GM12878 (cell line): Measurements from ENCODE around the gene ALS2. TPM values are rescaled to one million over a fixed set of nuclear protein-coding genes. Genes with fewer than 3 reads are reported as not detected.

Source experiments
- ATAC-seq: fragments of 200-7000 bp; cut with Tn5 transposase; 3 replicates; pipeline ENCODE4 v1.9.1; 2020; ENCODE audit warnings: mild to moderate bottlenecking, moderate library complexity
- BruUV-seq: library from RNA; stranded (reverse); fragments of 400-500 nt; replicated peaks from 2 replicates; lab custom pipeline; 2021; lab: Mats Ljungman, UMichigan
- CTCF ChIA-PET: fragments of 300-600 bp; sonication (Branson Sonifier 250); formaldehyde crosslinking; extraction: SDS; loops from one replicate; lab custom pipeline; 2021; ENCODE audit warnings: inconsistent platforms; lab: Yijun Ruan, JAX
- POLR2A ChIA-PET: fragments of 350-600 bp; formaldehyde crosslinking; extraction: SDS; loops from one replicate; lab custom pipeline; 2021; ENCODE audit warnings: inconsistent platforms; lab: Charles Lee
- RAD21 ChIA-PET: fragments of 300-600 bp; sonication (Branson Sonifier 250); formaldehyde crosslinking; loops from one replicate; lab custom pipeline; 2023; ENCODE audit warnings: antibody characterized with exemption; ENCODE audit not compliant: unreplicated experiment; lab: Charles Lee
- SMC1A ChIA-PET: fragments of 300-600 bp; sonication (Branson Sonifier 250); formaldehyde crosslinking; loops from one replicate; lab custom pipeline; 2023; ENCODE audit not compliant: unreplicated experiment, uncharacterized antibody; lab: Charles Lee
- DNase-seq: peaks from one replicate; pipeline ENCODE4 v3.0.0-alpha.2; 2011; ENCODE audit warnings: low read depth, low spot score
- FAIRE-seq: peaks from 3 replicates; lab custom pipeline; 2011; peaks lifted over from hg19 to GRCh38; lab: Jason Lieb, UNC
- H2AFZ ChIP-seq: 2 replicates; pipeline ENCODE4 v1.6.0; 2011; ENCODE audit warnings: low read depth, low read length, control low read depth; ENCODE audit not compliant: control insufficient read depth
- H3K27ac ChIP-seq: 2 replicates; pipeline ENCODE4 v1.5.1; 2011; ENCODE audit warnings: control low read depth; ENCODE audit not compliant: control insufficient read depth, insufficient read depth
- H3K27me3 ChIP-seq, 2 experiments: replicated peaks in 1 of 2; 2 replicates each; pipeline versions ENCODE4 v1.6.0 to v1.6.1; 2011; ENCODE audit warnings: low read length in 1 of 2; ENCODE audit not compliant: control insufficient read depth in 2 of 2, insufficient read depth in 2 of 2
- H3K36me3 ChIP-seq, 2 experiments: 2 replicates each; pipeline ENCODE4 v1.5.1; 2011; ENCODE audit warnings: low read length in 1 of 2; ENCODE audit not compliant: control insufficient read depth in 2 of 2, insufficient read depth in 2 of 2
- H3K4me1 ChIP-seq: 2 replicates; pipeline ENCODE4 v1.6.1; 2011; ENCODE audit warnings: mild to moderate bottlenecking, low read length, moderate library complexity, mixed read lengths; ENCODE audit not compliant: control insufficient read depth, insufficient read depth
- H3K4me2 ChIP-seq: 2 replicates; pipeline ENCODE4 v1.6.0; 2011; ENCODE audit warnings: control low read depth; ENCODE audit not compliant: control insufficient read depth, insufficient read depth
- H3K4me3 ChIP-seq: fragments of 200-600 bp; sonication (generic); 2 replicates; pipeline ENCODE4 v1.5.1; 2016
- H3K79me2 ChIP-seq: 2 replicates; pipeline ENCODE4 v1.6.0; 2011; ENCODE audit warnings: low read length; ENCODE audit not compliant: control insufficient read depth, insufficient read depth
- H3K9ac ChIP-seq: 2 replicates; pipeline ENCODE4 v1.8.0; 2011; ENCODE audit warnings: low read length, control low read depth, mixed read lengths; ENCODE audit not compliant: control insufficient read depth, insufficient read depth
- H3K9me3 ChIP-seq: replicated peaks from 3 replicates; pipeline ENCODE4 v1.5.1; 2011; ENCODE audit warnings: mild to moderate bottlenecking, low read length; ENCODE audit not compliant: control insufficient read depth, insufficient read depth
- H4K20me1 ChIP-seq: 2 replicates; pipeline ENCODE4 v1.6.0; 2011; ENCODE audit not compliant: control insufficient read depth, insufficient read depth
- POLR2A ChIP-seq: IDR thresholded peaks from 2 replicates; pipeline ENCODE4 v1.6.1; 2011; ENCODE audit warnings: low read depth, mild to moderate bottlenecking, low read length
- SMAD1 ChIP-seq: fragments of 450-650 bp; IDR thresholded peaks from 2 replicates; pipeline ENCODE4 v1.6.1; 2018; ENCODE audit warnings: mild to moderate bottlenecking, low read depth; ENCODE audit not compliant: partially characterized antibody
- USF2 ChIP-seq: IDR thresholded peaks from 2 replicates; pipeline ENCODE4 v1.6.1; 2011; ENCODE audit warnings: low read depth, low read length, improper control_type of control experiment, borderline replicate concordance
- ZNF217 ChIP-seq: fragments of 450-650 bp; IDR thresholded peaks from 2 replicates; pipeline ENCODE4 v1.6.1; 2017; ENCODE audit warnings: antibody characterized with exemption, mild to moderate bottlenecking
- WGBS: methylation state at CpG from one replicate; pipeline ENCODE4 v1.1.6; 2016; ENCODE audit warnings: low lambda C conversion rate; ENCODE audit not compliant: insufficient replicate concordance, insufficient coverage; ENCODE audit errors: missing lambda C conversion rate; 5-methylcytosine and 5-hydroxymethylcytosine counted together
- in situ Hi-C: fragments of 300-500 bp; cut with MboI; formaldehyde crosslinking; loops from 9 replicates; pipeline ENCODE4 v1.14.3; 2018; ENCODE audit warnings: mixed read lengths
- intact Hi-C: fragments of 100-400 bp; cut with micrococcal nuclease; formaldehyde crosslinking; loops from one replicate; pipeline ENCODE4 v1.14.2; 2022; ENCODE audit not compliant: unreplicated experiment
- polyA plus RNA-seq, 11 experiments: library from polyadenylated mRNA; depleted of rRNA in 4 of 11; unstranded in 6 of 11; stranded (reverse) in 5 of 11; fragments of >200 nt; fragmentation: Nextera tagmentation in 4 of 11; fragmentation: Illumina TruSeq in 1 of 11; extraction: Ambion mirVana in 4 of 11; extraction: Trizol in 1 of 11; gene quantifications; 1 replicate in 1 of 11; 2 replicates in 10 of 11; pipeline versions ENCODE4 v1.2.1 to v1.2.3, GENCODE V29; 2011 to 2016; ENCODE audit warnings: inconsistent platforms in 2 of 11, missing spikeins in 2 of 11, low read depth in 1 of 11
- total RNA-seq, 4 experiments: library from RNA; depleted of rRNA in 3 of 4; stranded (reverse); fragments of >200 nt in 3 of 4; fragmentation: Illumina TruSeq in 1 of 4; extraction: Trizol in 1 of 4; gene quantifications; 2 replicates each; pipeline versions ENCODE4 v1.2.1 to v1.2.3, GENCODE V29; 2013 to 2021

Gene ALS2
- total and polyA plus RNA-seq, 10 of the 15 experiments (the other 5 are each of a cell fraction or from before 2014, with no cell fraction given): 2.4 to 10.4 (median 7.7) TPM

- intact Hi-C loops: no loop called here
- ChIA-PET SMC1A (no interaction called here), CTCF (interaction anchor here (1.1 kb wide), 1 partner anchor 10 kb away, joined by 3 read pairs; the partner anchor contains the start of gene ALS2), POLR2A (no interaction called here), RAD21 (no interaction called here)
- Histone ChIP-seq H3K79me2 (no peaks in the 10 kb centered on the region), H3K9ac (no peak overlapping the region), H3K4me2 (no peak overlapping the region), H2AFZ (no peak overlapping the region), H3K36me3 (no peaks in the 10 kb centered on the region), H3K4me3 (no peak overlapping the region), H3K4me1 (no peaks in the 10 kb centered on the region), H3K9me3 (no peaks in the 10 kb centered on the region)
- no peak for ATAC-seq
- in situ Hi-C loops: no loop called here
- DNase-seq: no peak
- no TSS peak for BruUV-seq
- WGBS: 0% methylated on average over 2 of the region's 2 CpGs
- no peak for TF ChIP-seq ZNF217
- TF ChIP-seq, all 136 proteins: peak for 0
- Histone ChIP-seq H3K27me3 (no peaks in the 10 kb centered on the region), H4K20me1 (no peaks in the 10 kb centered on the region), H3K27ac (no peak overlapping the region)
- no peak for FAIRE-seq
These were observed 10.3 kb upstream of the ALS2 start for GRCh38 chr2:201790989-201791388.

- FAIRE-seq: no peak
- intact Hi-C loops (no loop called here), in situ Hi-C loops (no loop called here)
These were observed 9.6 kb upstream of the ALS2 start for GRCh38 chr2:201790291-201790690.

More at GRCh38 chr2:201790291-201790690, 9.6 kb upstream of the ALS2 start:
- H3K36me3 ChIP-seq: no peaks in the 10 kb centered on the region
- POLR2A ChIA-PET: no interaction called here
- H3K27me3 ChIP-seq: no peaks in the 10 kb centered on the region
- DNase-seq: no peak
- H3K4me1 ChIP-seq: no peaks in the 10 kb centered on the region
- RAD21 ChIA-PET: no interaction called here
- H3K4me3 ChIP-seq: no peak overlapping the region
- CTCF ChIA-PET: interaction anchor here (1.1 kb wide), 1 partner anchor 10 kb away, joined by 3 read pairs; the partner anchor contains the start of gene ALS2
- 68% methylated on average over 3 of the region's 3 CpGs for WGBS
- no peaks in the 10 kb centered on the region for H3K79me2 ChIP-seq
- H3K9me3 ChIP-seq: no peaks in the 10 kb centered on the region
- H3K4me2 ChIP-seq: no peak overlapping the region
- no peak overlapping the region for H2AFZ ChIP-seq
- SMC1A ChIA-PET: no interaction called here
- H3K9ac ChIP-seq: no peak overlapping the region
- no peaks in the 10 kb centered on the region for H4K20me1 ChIP-seq
- TF ChIP-seq USF2: no peak
- TF ChIP-seq SMAD1: no peak
- TF ChIP-seq POLR2A: no peak
- H3K27ac ChIP-seq: no peak overlapping the region
- no peak for ATAC-seq
- BruUV-seq: no TSS peak
